Neural cell (in vitro differentiated cells): ENCODE results near the gene GET4.

Source experiments
- EP300 ChIP-seq: fragments of 450-650 bp; conservative IDR thresholded peaks from 2 replicates; pipeline ENCODE4 v1.6.1; 2014; ENCODE audit warnings: antibody characterized with exemption, mild to moderate bottlenecking, moderate library complexity; ENCODE audit not compliant: poor library complexity, severe bottlenecking
- MXI1 ChIP-seq: fragments of 450-650 bp; conservative IDR thresholded peaks from 2 replicates; pipeline ENCODE4 v1.6.1; 2014; ENCODE audit warnings: antibody characterized with exemption, mild to moderate bottlenecking; ENCODE audit not compliant: poor library complexity, severe bottlenecking
- POLR2AphosphoS5 ChIP-seq: IDR thresholded peaks from 2 replicates; pipeline ENCODE4 v1.6.1; 2012
- TF ChIP-seq, protein P1 (sequence below): fragments of 450-650 bp; IDR thresholded peaks from 2 replicates; pipeline ENCODE4 v1.5.1; 2014; ENCODE audit warnings: antibody characterized with exemption, mild to moderate bottlenecking, moderate library complexity; ENCODE audit not compliant: poor library complexity, severe bottlenecking

DNA sequence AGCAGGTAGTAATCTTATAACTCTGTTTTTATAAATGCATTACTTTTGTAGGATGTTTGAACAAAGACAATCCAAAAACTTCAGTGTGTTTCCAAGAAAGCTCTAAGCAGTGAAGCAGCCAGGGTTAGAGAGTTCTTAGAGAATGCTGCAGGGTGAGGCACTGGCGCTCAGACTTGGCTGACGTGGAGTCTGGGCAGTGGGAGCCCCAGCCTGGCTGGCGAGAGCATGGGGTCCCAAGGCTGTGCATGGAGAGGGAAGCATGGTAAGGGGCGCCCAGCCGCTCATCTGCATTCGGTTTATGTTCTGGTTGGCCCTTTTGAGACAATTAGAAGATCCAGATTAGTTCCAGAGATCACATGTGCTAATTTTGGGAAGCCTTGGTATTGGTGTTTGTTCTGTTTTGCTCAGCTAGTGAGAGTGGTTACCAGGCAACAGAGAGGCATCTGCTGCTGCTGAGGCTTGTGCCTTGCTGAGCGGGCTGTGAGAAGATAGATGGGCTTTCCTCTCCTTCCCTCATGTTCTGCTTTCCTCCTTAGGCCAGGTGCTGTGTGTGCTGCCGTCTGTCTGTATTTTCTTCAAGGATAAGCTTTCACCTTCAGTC lies 33.8 kb upstream of the GET4 start:
- TF ChIP-seq EP300 (no peak), POLR2AphosphoS5 (no peak), MXI1 (no peak)
- TF ChIP-seq, protein P1, sequence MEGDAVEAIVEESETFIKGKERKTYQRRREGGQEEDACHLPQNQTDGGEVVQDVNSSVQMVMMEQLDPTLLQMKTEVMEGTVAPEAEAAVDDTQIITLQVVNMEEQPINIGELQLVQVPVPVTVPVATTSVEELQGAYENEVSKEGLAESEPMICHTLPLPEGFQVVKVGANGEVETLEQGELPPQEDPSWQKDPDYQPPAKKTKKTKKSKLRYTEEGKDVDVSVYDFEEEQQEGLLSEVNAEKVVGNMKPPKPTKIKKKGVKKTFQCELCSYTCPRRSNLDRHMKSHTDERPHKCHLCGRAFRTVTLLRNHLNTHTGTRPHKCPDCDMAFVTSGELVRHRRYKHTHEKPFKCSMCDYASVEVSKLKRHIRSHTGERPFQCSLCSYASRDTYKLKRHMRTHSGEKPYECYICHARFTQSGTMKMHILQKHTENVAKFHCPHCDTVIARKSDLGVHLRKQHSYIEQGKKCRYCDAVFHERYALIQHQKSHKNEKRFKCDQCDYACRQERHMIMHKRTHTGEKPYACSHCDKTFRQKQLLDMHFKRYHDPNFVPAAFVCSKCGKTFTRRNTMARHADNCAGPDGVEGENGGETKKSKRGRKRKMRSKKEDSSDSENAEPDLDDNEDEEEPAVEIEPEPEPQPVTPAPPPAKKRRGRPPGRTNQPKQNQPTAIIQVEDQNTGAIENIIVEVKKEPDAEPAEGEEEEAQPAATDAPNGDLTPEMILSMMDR: no peak
